Measurements from ENCODE around the gene RTKN.

RTKN gene

GRCh38 chr2:74481961-74482800, 40.4 kb upstream of the RTKN start:
- TF ChIP-seq, protein P1, sequence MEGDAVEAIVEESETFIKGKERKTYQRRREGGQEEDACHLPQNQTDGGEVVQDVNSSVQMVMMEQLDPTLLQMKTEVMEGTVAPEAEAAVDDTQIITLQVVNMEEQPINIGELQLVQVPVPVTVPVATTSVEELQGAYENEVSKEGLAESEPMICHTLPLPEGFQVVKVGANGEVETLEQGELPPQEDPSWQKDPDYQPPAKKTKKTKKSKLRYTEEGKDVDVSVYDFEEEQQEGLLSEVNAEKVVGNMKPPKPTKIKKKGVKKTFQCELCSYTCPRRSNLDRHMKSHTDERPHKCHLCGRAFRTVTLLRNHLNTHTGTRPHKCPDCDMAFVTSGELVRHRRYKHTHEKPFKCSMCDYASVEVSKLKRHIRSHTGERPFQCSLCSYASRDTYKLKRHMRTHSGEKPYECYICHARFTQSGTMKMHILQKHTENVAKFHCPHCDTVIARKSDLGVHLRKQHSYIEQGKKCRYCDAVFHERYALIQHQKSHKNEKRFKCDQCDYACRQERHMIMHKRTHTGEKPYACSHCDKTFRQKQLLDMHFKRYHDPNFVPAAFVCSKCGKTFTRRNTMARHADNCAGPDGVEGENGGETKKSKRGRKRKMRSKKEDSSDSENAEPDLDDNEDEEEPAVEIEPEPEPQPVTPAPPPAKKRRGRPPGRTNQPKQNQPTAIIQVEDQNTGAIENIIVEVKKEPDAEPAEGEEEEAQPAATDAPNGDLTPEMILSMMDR (IDR thresholded peaks at IDR 0.05; ENCODE audit: low read depth, low read length) = no peak

GRCh38 chr2:74481431-74481830, 39.7 kb upstream of the RTKN start:
- H3K4me3 ChIP-seq (ENCODE audit: low read depth, low read length) = peak overlapping the region; percentile 93
- TF ChIP-seq, protein P1 (IDR thresholded peaks at IDR 0.05; ENCODE audit: low read depth, low read length) = no peak

More at GRCh38 chr2:74481961-74482800, 40.4 kb upstream of the RTKN start:
- peak overlapping the region; percentile 93 for H3K4me3 ChIP-seq (ENCODE audit: low read depth, low read length)

DNA sequence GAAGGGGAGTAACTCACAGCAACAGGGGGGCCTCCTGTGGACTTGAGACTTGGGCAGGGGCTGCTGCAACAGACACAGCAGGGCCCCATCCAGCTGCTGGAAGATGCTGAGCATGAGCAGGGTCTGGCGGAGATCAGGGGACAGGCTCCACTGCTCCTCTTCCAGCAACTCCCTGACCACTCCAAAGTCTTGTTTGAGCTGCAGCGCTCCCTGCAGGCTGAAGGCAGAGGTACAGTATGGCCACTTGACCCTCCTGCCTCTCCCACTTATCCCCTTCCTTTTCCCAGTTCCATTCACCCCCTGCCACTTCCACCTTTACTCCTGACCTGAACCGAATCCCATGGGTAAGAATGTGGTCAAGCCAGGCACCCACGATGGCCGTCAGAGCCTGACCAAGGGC, 33.2 kb upstream of the RTKN start:
- H3K4me3 ChIP-seq (ENCODE audit: low read depth, low read length) = no peak overlapping the region
- TF ChIP-seq, protein P1 (IDR thresholded peaks at IDR 0.05; ENCODE audit: low read depth, low read length) = 0 out of 2 replicates have a peak, but pooled peaks have one; percentile 32

- no peak overlapping the region for H3K4me3 ChIP-seq (ENCODE audit: low read depth, low read length)
- TF ChIP-seq, protein P1 (IDR thresholded peaks at IDR 0.05; ENCODE audit: low read depth, low read length) = no peak
Measured at GRCh38 chr2:74474481-74474880, 32.7 kb upstream of the RTKN start.

GRCh38 chr2:74472945-74473258, 31.2 kb upstream of the RTKN start:
- peak overlapping the region; percentile 74 for H3K4me3 ChIP-seq (ENCODE audit: low read depth, low read length)
- TF ChIP-seq, protein P1 (IDR thresholded peaks at IDR 0.05; ENCODE audit: low read depth, low read length) = no peak

DNA sequence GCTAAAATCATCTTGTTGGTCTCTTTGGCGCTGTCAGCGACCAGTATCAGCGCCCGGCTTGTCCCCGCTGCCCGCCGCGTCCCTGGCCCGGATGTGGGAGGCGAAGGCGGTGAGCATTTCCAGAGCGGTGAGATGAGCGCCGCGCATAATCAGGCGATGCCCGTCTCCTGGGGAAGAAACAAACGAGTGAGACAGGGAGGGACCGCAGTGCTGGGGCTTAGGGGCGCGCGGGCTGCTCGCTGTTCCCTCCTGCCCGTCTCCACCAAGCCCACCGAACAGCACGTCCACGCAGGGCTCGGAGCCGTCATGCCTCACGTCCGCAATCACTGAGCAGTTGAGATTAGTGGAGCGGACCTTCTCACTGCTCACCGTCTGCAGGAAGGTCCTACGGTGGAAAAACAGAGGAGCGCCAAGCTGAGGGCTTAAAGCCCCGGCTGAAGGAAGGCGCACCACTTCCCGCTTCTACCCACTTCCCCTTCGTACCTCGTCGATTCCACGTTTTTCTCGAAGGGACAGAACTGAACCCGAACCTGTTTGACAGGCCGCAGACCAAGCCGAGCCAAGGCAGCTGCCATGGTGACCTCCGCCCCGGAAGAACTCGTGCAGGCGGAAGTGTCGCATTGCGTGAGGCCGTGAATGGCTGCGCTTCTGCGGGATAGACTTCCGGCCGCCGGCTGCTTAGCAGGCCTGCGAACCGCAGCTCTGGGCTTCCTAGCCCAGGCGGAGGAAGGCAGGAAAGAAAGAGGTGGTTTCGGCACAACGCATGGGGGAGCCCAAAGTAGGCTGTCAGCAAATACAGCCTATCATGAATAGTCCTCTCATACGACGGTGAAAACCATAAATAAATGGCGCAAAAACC, 30.6 kb upstream of the RTKN start, which contains the start of gene MRPL53:
Gene MRPL53 (minus strand): TSS at position 595 of the 859 bp plus-strand sequence. CDS start 20 bp downstream, at position 575.
- TF ChIP-seq, protein P1 (IDR thresholded peaks at IDR 0.05; ENCODE audit: low read depth, low read length) = no peak
- H3K4me3 ChIP-seq (ENCODE audit: low read depth, low read length) = peak within 1 kb of the TSS; percentile 74

Measured in WI38 (cell line).